Neural cell (in vitro differentiated cells): ENCODE data around the gene CNOT2.

ENCODE experiments used
- CTCF ChIP-seq: fragments of 450-650 bp; IDR thresholded peaks from 2 replicates; pipeline ENCODE4 v1.5.1; 2014; ENCODE audit warnings: antibody characterized with exemption, mild to moderate bottlenecking, moderate library complexity; ENCODE audit not compliant: poor library complexity, severe bottlenecking
- EP300 ChIP-seq: fragments of 450-650 bp; conservative IDR thresholded peaks from 2 replicates; pipeline ENCODE4 v1.6.1; 2014; ENCODE audit warnings: antibody characterized with exemption, mild to moderate bottlenecking, moderate library complexity; ENCODE audit not compliant: poor library complexity, severe bottlenecking
- EZH2 ChIP-seq: fragments of 200-600, 300-800 bp; shearing (Covaris generic), sonication (generic); IDR thresholded peaks from 2 replicates; pipeline ENCODE4 v1.6.1; 2014; ENCODE audit warnings: antibody characterized with exemption, low read length, borderline replicate concordance, mild to moderate bottlenecking; ENCODE audit not compliant: insufficient read depth, poor library complexity, severe bottlenecking
- POLR2AphosphoS5 ChIP-seq: IDR thresholded peaks from 2 replicates; pipeline ENCODE4 v1.6.1; 2012
- REST ChIP-seq: IDR thresholded peaks from 2 replicates; pipeline ENCODE4 v1.6.1; 2012; ENCODE audit warnings: borderline replicate concordance

- TF ChIP-seq CTCF (no peak), EP300 (no peak), POLR2AphosphoS5 (no peak), EZH2 (no peak), REST (no peak)
These were observed 45.6 kb downstream of the CNOT2 start for GRCh38 chr12:70288817-70289216.
